ENCODE measurements around the gene JARID2. TPM values are rescaled to one million over a fixed set of nuclear protein-coding genes. Genes with fewer than 3 reads are reported as not detected.

The JARID2 gene
- total RNA-seq, 1 donor from 2014 or later = 65.6 TPM

GRCh38 chr6:15304337-15305042 is 58.6 kb downstream of the JARID2 start:
- no peaks in the 10 kb centered on the region for H3K36me3 Mint-ChIP-seq (ENCODE audit: insufficient read depth)
- peaks cover 76% of the 10 kb centered on the region for H3K4me1 Mint-ChIP-seq (ENCODE audit: low read depth)
- no peak for DNase-seq (ENCODE audit: low spot score, unreplicated experiment)
- no peaks in the 10 kb centered on the region for H3K27me3 Mint-ChIP-seq
- H3K4me3 Mint-ChIP-seq (ENCODE audit: low read depth) = peak overlapping the region; percentile 14
- TF ChIP-seq CTCF (IDR thresholded peaks at IDR 0.05; ENCODE audit: unreplicated experiment) = no peak
- H3K9me3 Mint-ChIP-seq (ENCODE audit: low read depth) = no peaks in the 10 kb centered on the region
- H3K27ac Mint-ChIP-seq = peak overlapping the region; percentile 40

- Mint-ChIP-seq H3K27me3 (no peaks in the 10 kb centered on the region), H3K27ac (no peak overlapping the region), H3K9me3 (ENCODE audit: low read depth) (no peaks in the 10 kb centered on the region), H3K4me1 (ENCODE audit: low read depth) (peaks cover 76% of the 10 kb centered on the region), H3K36me3 (ENCODE audit: insufficient read depth) (no peaks in the 10 kb centered on the region), H3K4me3 (ENCODE audit: low read depth) (no peak overlapping the region)
- TF ChIP-seq CTCF (IDR thresholded peaks at IDR 0.05; ENCODE audit: unreplicated experiment) = no peak
- DNase-seq (ENCODE audit: low spot score, unreplicated experiment) = no peak
Measured at GRCh38 chr6:15305496-15305895, 59.6 kb downstream of the JARID2 start.

GRCh38 chr6:15305909-15306308 is 60.0 kb downstream of the JARID2 start:
- Mint-ChIP-seq H3K27me3 (no peaks in the 10 kb centered on the region), H3K36me3 (ENCODE audit: insufficient read depth) (no peaks in the 10 kb centered on the region), H3K27ac (no peak overlapping the region), H3K9me3 (ENCODE audit: low read depth) (no peaks in the 10 kb centered on the region), H3K4me1 (ENCODE audit: low read depth) (peaks cover 76% of the 10 kb centered on the region), H3K4me3 (ENCODE audit: low read depth) (no peak overlapping the region)
- DNase-seq (ENCODE audit: low spot score, unreplicated experiment) = no peak
- no peak for TF ChIP-seq CTCF (IDR thresholded peaks at IDR 0.05; ENCODE audit: unreplicated experiment)

- Mint-ChIP-seq H3K36me3 (ENCODE audit: insufficient read depth) (peaks cover 3% of the 10 kb centered on the region), H3K27ac (peak overlapping the region; percentile 63), H3K4me3 (ENCODE audit: low read depth) (no peak overlapping the region), H3K9me3 (ENCODE audit: low read depth) (no peaks in the 10 kb centered on the region), H3K27me3 (no peaks in the 10 kb centered on the region), H3K4me1 (ENCODE audit: low read depth) (peaks cover 66% of the 10 kb centered on the region)
- no peak for DNase-seq (ENCODE audit: low spot score, unreplicated experiment)
- TF ChIP-seq CTCF (IDR thresholded peaks at IDR 0.05; ENCODE audit: unreplicated experiment) = no peak
Measured at GRCh38 chr6:15308435-15309213, 62.8 kb downstream of the JARID2 start.

GRCh38 chr6:15309611-15310283 is 63.9 kb downstream of the JARID2 start:
- H3K36me3 Mint-ChIP-seq (ENCODE audit: insufficient read depth) = peaks cover 3% of the 10 kb centered on the region
- peaks cover 56% of the 10 kb centered on the region for H3K4me1 Mint-ChIP-seq (ENCODE audit: low read depth)
- no peak overlapping the region for H3K4me3 Mint-ChIP-seq (ENCODE audit: low read depth)
- no peaks in the 10 kb centered on the region for H3K9me3 Mint-ChIP-seq (ENCODE audit: low read depth)
- no peak for DNase-seq (ENCODE audit: low spot score, unreplicated experiment)
- peak overlapping the region; percentile 63 for H3K27ac Mint-ChIP-seq
- H3K27me3 Mint-ChIP-seq = no peaks in the 10 kb centered on the region
- TF ChIP-seq CTCF (IDR thresholded peaks at IDR 0.05; ENCODE audit: unreplicated experiment) = no peak

Measured in progenitor cell of endocrine pancreas (in vitro differentiated cells).